H9 (cell line): ENCODE results near the gene DFFB. TPM values are rescaled to one million over a fixed set of nuclear protein-coding genes. Genes with fewer than 3 reads are reported as not detected.

ENCODE experiments used
- DNase-seq: peaks from one replicate; pipeline ENCODE4 v3.0.0-alpha.2; 2017
- H2AFZ ChIP-seq: one replicate; pipeline ENCODE4 v1.6.1; 2013; ENCODE audit warnings: mild to moderate bottlenecking, low read length, control low read depth, moderate library complexity
- H2AK5ac ChIP-seq: 2 replicates; pipeline ENCODE4 v1.6.1; 2013; ENCODE audit warnings: low read length, control low read depth, mixed read lengths; ENCODE audit not compliant: insufficient read length
- H2BK120ac ChIP-seq: one replicate; pipeline ENCODE4 v1.6.1; 2013; ENCODE audit warnings: low read depth, mild to moderate bottlenecking, low read length, control low read depth, inconsistent platforms; ENCODE audit not compliant: poor library complexity, severe bottlenecking
- H2BK12ac ChIP-seq: 2 replicates; pipeline ENCODE4 v1.6.1; 2013; ENCODE audit warnings: low read length, control low read depth, mixed read lengths, low read depth; ENCODE audit not compliant: insufficient read length
- H2BK15ac ChIP-seq: 2 replicates; pipeline ENCODE4 v1.6.1; 2013; ENCODE audit warnings: low read depth, low read length, control low read depth
- H2BK20ac ChIP-seq: one replicate; pipeline ENCODE4 v1.6.1; 2013; ENCODE audit warnings: low read depth, mild to moderate bottlenecking, low read length, control low read depth, inconsistent platforms; ENCODE audit not compliant: poor library complexity, severe bottlenecking
- H2BK5ac ChIP-seq: 2 replicates; pipeline ENCODE4 v1.6.1; 2013; ENCODE audit warnings: low read length, control low read depth, mixed read lengths; ENCODE audit not compliant: insufficient read length
- H3K14ac ChIP-seq: 2 replicates; pipeline ENCODE4 v1.6.1; 2013; ENCODE audit warnings: low read length, control low read depth; ENCODE audit not compliant: insufficient read depth
- H3K18ac ChIP-seq: 2 replicates; pipeline ENCODE4 v1.6.1; 2013; ENCODE audit warnings: low read depth, mild to moderate bottlenecking, mixed read lengths, low read length, control low read depth; ENCODE audit not compliant: insufficient read length
- H3K23ac ChIP-seq: 2 replicates; pipeline ENCODE4 v1.6.1; 2013; ENCODE audit warnings: low read length, control low read depth, mixed read lengths, low read depth; ENCODE audit not compliant: insufficient read length
- H3K23me2 ChIP-seq: 2 replicates; pipeline ENCODE4 v1.6.1; 2013; ENCODE audit warnings: low read depth, mild to moderate bottlenecking, mixed read lengths, low read length, control low read depth; ENCODE audit not compliant: insufficient read length, poor library complexity, severe bottlenecking
- H3K27ac ChIP-seq: 2 replicates; pipeline ENCODE4 v1.5.1; 2013; ENCODE audit warnings: low read length, control low read depth, mixed read lengths, low read depth; ENCODE audit not compliant: insufficient read length
- H3K27me3 ChIP-seq: 2 replicates; pipeline ENCODE4 v1.6.1; 2013; ENCODE audit warnings: low read length, control low read depth, inconsistent platforms; ENCODE audit not compliant: insufficient read depth
- H3K4ac ChIP-seq: 2 replicates; pipeline ENCODE4 v1.6.1; 2013; ENCODE audit warnings: low read depth, mild to moderate bottlenecking, control low read depth, inconsistent platforms, low read length, moderate library complexity
- H3K4me1 ChIP-seq: 2 replicates; pipeline ENCODE4 v1.6.1; 2013; ENCODE audit warnings: low read length, control low read depth, inconsistent platforms; ENCODE audit not compliant: insufficient read depth
- H3K4me2 ChIP-seq: 2 replicates; pipeline ENCODE4 v1.6.1; 2013; ENCODE audit warnings: low read length, control low read depth, mixed read lengths; ENCODE audit not compliant: insufficient read length, insufficient read depth
- H3K56ac ChIP-seq: 2 replicates; pipeline ENCODE4 v1.6.1; 2013; ENCODE audit warnings: low read depth, mild to moderate bottlenecking, mixed read lengths, low read length, control low read depth; ENCODE audit not compliant: insufficient read length
- H3K79me1 ChIP-seq: 2 replicates; pipeline ENCODE4 v1.6.1; 2013; ENCODE audit warnings: low read depth, mild to moderate bottlenecking, moderate library complexity, low read length, control low read depth, inconsistent platforms; ENCODE audit not compliant: insufficient read depth, poor library complexity, severe bottlenecking
- H3K79me2 ChIP-seq: 2 replicates; pipeline ENCODE4 v1.6.1; 2013; ENCODE audit warnings: low read length, control low read depth, inconsistent platforms; ENCODE audit not compliant: insufficient read depth
- H3K9ac ChIP-seq: 2 replicates; pipeline ENCODE4 v1.6.1; 2013; ENCODE audit warnings: low read length, control low read depth, mixed read lengths; ENCODE audit not compliant: insufficient read length; ENCODE audit errors: extremely low read depth
- H3K9me3 ChIP-seq: one replicate; pipeline ENCODE4 v1.6.1; 2013; ENCODE audit warnings: low read depth, low read length, inconsistent platforms; ENCODE audit not compliant: control insufficient read depth
- H3T11ph ChIP-seq: one replicate; pipeline ENCODE4 v1.6.1; 2013; ENCODE audit warnings: mild to moderate bottlenecking, low read length, control low read depth, inconsistent platforms
- H4K20me1 ChIP-seq: one replicate; pipeline ENCODE4 v1.6.1; 2013; ENCODE audit not compliant: control insufficient read depth, insufficient read length, insufficient read depth
- H4K5ac ChIP-seq: 2 replicates; pipeline ENCODE4 v1.6.1; 2013; ENCODE audit warnings: low read depth, mild to moderate bottlenecking, mixed read lengths, low read length, control low read depth; ENCODE audit not compliant: insufficient read length
- H4K8ac ChIP-seq: replicated peaks from 2 replicates; pipeline ENCODE4 v1.6.1; 2013; ENCODE audit warnings: low read length, control low read depth, mixed read lengths, low read depth; ENCODE audit not compliant: insufficient read length
- H4K91ac ChIP-seq: 2 replicates; pipeline ENCODE4 v1.6.1; 2013; ENCODE audit warnings: low read depth, mild to moderate bottlenecking, moderate library complexity, mixed read lengths, low read length, control low read depth; ENCODE audit not compliant: insufficient read length
- H3K27ac Mint-ChIP-seq, 3 experiments: 2 replicates in 2 of 3; 3 replicates in 1 of 3; pipeline ENCODE4 v1.8.0; 2020 to 2021; ENCODE audit warnings: mixed read lengths in 3 of 3, mild to moderate bottlenecking in 1 of 3, moderate library complexity in 1 of 3
- H3K27me3 Mint-ChIP-seq: 2 replicates; pipeline ENCODE4 v1.8.0; 2021; ENCODE audit warnings: low read depth, mild to moderate bottlenecking, moderate library complexity, mixed read lengths
- H3K36me3 Mint-ChIP-seq, 3 experiments: 2 replicates in 2 of 3; 3 replicates in 1 of 3; pipeline ENCODE4 v1.8.0; 2020 to 2021; ENCODE audit warnings: low read depth in 3 of 3, mixed read lengths in 3 of 3; ENCODE audit not compliant: insufficient read depth in 1 of 3
- H3K4me1 Mint-ChIP-seq, 2 experiments: 2 replicates each; pipeline ENCODE4 v1.8.0; 2020; ENCODE audit warnings: mixed read lengths in 2 of 2
- H3K4me3 Mint-ChIP-seq, 2 experiments: 2 replicates in 1 of 2; 3 replicates in 1 of 2; pipeline ENCODE4 v1.8.0; 2020 to 2021; ENCODE audit warnings: mild to moderate bottlenecking in 2 of 2, mixed read lengths in 2 of 2, moderate library complexity in 1 of 2
- H3K9me3 Mint-ChIP-seq, 2 experiments: 2 replicates in 1 of 2; 3 replicates in 1 of 2; pipeline ENCODE4 v1.8.0; 2020; ENCODE audit warnings: mild to moderate bottlenecking in 2 of 2, mixed read lengths in 2 of 2, moderate library complexity in 1 of 2
- WGBS: extraction: QIAGEN DNeasy Blood & Tissue Kit; methylation state at CpG from one replicate; pipeline ENCODE4 v1.1.7; 2013; ENCODE audit warnings: missing lambda C conversion rate, low lambda C conversion rate, mixed read lengths; ENCODE audit not compliant: insufficient read length; ENCODE audit errors: extremely low coverage; 5-methylcytosine and 5-hydroxymethylcytosine counted together
- total RNA-seq: library from RNA; stranded (reverse); gene quantifications from 2 replicates; pipeline ENCODE4 v1.2.1, GENCODE V29; 2021
- TF ChIP-seq, protein P1 (sequence below): fragments of 200-600 bp; sonication (generic); conservative IDR thresholded peaks from 3 replicates; pipeline ENCODE4 v1.8.0; 2021; ENCODE audit warnings: antibody characterized with exemption, mild to moderate bottlenecking

DFFB gene
- total RNA-seq, 1 experiment from 2014 or later, result 9.7 TPM

DNA sequence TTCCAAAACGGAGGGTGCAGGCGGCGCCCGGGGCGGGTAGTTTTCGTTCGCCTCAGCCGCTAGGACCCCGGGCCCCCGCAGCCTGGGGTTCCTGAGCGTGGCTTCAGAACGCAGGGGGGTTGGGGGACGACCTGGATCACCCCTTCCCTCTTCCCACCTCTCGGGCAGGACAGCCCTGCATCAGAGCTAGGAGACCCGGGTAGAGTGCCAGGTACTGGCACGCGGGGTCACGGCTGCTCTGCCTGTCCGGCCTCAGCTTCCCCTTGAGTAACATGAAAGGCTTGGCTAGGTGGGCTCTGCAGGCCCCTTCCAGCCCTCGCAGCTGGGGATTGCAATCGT is 484 bp downstream of the DFFB start:
- TF ChIP-seq, protein P1, sequence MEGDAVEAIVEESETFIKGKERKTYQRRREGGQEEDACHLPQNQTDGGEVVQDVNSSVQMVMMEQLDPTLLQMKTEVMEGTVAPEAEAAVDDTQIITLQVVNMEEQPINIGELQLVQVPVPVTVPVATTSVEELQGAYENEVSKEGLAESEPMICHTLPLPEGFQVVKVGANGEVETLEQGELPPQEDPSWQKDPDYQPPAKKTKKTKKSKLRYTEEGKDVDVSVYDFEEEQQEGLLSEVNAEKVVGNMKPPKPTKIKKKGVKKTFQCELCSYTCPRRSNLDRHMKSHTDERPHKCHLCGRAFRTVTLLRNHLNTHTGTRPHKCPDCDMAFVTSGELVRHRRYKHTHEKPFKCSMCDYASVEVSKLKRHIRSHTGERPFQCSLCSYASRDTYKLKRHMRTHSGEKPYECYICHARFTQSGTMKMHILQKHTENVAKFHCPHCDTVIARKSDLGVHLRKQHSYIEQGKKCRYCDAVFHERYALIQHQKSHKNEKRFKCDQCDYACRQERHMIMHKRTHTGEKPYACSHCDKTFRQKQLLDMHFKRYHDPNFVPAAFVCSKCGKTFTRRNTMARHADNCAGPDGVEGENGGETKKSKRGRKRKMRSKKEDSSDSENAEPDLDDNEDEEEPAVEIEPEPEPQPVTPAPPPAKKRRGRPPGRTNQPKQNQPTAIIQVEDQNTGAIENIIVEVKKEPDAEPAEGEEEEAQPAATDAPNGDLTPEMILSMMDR, result no peak
- no peak overlapping the region for H3K9ac ChIP-seq
- H4K91ac ChIP-seq, result no peak overlapping the region
- H3K27ac Mint-ChIP-seq, result no peak overlapping the region
- no peak overlapping the region for H2AFZ ChIP-seq
- H2BK20ac ChIP-seq, result no peak overlapping the region
- peak overlapping the region; percentile 50 for H3K4me2 ChIP-seq
- no peak overlapping the region for H2BK15ac ChIP-seq
- H4K8ac ChIP-seq, result no peak overlapping the region
- H3K27me3 Mint-ChIP-seq, result peaks cover 2% of the 10 kb centered on the region; the same call in 1 of the 2 replicates
- H3K27ac ChIP-seq, result no peak overlapping the region
- H3K4me1 ChIP-seq, result no peaks in the 10 kb centered on the region
- no peak overlapping the region for H3K4ac ChIP-seq
- H3K56ac ChIP-seq, result no peak overlapping the region
- H3K18ac ChIP-seq, result no peak overlapping the region
- no peaks in the 10 kb centered on the region for H3K9me3 ChIP-seq
- no peak overlapping the region for H3K23ac ChIP-seq
- no peak overlapping the region for H3K14ac ChIP-seq
- no peaks in the 10 kb centered on the region; a peak in 1 of 7 replicates for H3K36me3 Mint-ChIP-seq
- H3K79me1 ChIP-seq, result no peaks in the 10 kb centered on the region
- H2BK5ac ChIP-seq, result no peak overlapping the region
- 0 out of 2 replicates have a peak, but pooled peaks cover 2% of the 10 kb centered on the region for H3K79me2 ChIP-seq
- WGBS, result no CpG with 5 or more reads among the region's 21 CpGs
- H2BK120ac ChIP-seq, result no peak overlapping the region
- DNase-seq, result no peak
- peaks cover 20 to 25% of the 10 kb centered on the region in 2 experiments for H3K4me1 Mint-ChIP-seq
- no peak overlapping the region for H4K5ac ChIP-seq
- H4K20me1 ChIP-seq, result no peaks in the 10 kb centered on the region
- H2AK5ac ChIP-seq, result no peak overlapping the region
- H3K9me3 Mint-ChIP-seq, result no peaks in the 10 kb centered on the region
- H3T11ph ChIP-seq, result no peak overlapping the region
- H3K23me2 ChIP-seq, result peaks cover 8% of the 10 kb centered on the region
- H3K27me3 ChIP-seq, result no peaks in the 10 kb centered on the region
- no peak overlapping the region for H2BK12ac ChIP-seq
- peak overlapping the region; percentile 91 to 95 for H3K4me3 Mint-ChIP-seq
